HG02642 (cell line): Measurements from ENCODE around the gene ROBO3.

Experiments
- ATAC-seq: cut with Tn5 transposase; IDR thresholded peaks from one replicate; pipeline ENCODE4 v1.9.1; 2021; ENCODE audit warnings: mild to moderate bottlenecking; ENCODE audit not compliant: unreplicated experiment, poor library complexity

ROBO3 gene

GRCh38 chr11:124865181-124865901 lies at the start of gene ROBO3:
TSS of gene ROBO3 (plus strand) at chr11:124865432. CDS start at chr11:124865578, 146 bp downstream.
- ATAC-seq, result no peak

GRCh38 chr11:124817036-124817435 lies 48.2 kb upstream of the ROBO3 start:
- ATAC-seq, result no peak

DNA sequence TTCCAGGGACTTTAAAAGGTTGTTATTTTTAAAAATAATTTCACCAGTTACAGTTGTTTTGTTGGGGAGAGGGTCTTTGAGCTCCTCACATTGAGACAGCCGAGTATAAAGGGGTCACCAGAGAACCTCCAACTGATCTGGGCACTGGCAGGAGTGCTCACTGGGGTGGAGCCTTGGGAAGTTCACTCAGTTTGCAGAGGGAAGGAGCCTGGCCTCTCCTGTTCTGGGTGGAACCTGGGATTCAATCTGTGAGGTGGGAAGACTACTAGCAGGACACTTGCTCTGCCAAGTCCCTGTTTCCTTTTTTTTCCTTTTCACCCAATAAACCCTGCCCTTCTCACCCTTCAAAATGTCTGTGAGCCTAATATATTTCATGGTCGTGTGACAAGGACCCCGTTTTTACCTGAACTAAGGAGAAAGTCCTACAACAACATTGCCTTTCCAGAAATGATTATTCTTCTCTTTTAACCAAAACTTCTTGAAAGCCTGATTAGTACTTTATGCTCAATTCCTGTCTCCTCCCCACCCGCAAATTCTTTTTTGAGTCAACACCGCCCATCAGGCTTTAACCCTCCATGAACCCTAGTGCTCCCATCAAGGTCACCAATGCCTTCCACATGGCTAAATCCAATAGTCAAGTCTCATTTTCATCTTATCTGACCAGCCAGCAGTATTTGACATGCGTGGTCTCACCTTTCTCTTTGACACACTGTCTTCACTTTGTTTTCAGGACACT lies 43.1 kb upstream of the ROBO3 start:
- ATAC-seq, result no peak

GRCh38 chr11:124823512-124824376 lies 41.5 kb upstream of the ROBO3 start:
- ATAC-seq, result no peak

DNA sequence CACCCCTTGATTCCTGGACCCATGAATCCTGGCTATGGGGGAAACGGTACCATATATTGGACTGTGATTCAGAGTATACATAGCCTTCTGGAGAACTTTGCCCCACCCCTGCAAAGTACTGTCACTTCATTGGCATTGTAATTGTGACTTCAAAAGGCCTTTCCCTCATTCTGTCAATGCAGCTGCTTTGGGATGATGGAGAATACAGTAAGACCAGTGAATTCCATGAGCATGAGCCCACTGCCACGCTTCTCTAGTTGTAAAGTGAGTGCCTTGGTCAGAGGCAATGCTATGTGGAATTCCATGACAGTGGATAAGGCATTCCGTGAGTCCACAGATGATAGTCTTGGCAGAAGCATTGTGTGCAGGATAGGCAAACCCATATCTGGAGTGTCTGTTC lies 39.4 kb upstream of the ROBO3 start:
- no peak for ATAC-seq

GRCh38 chr11:124829986-124830385 lies 35.2 kb upstream of the ROBO3 start:
- ATAC-seq, result no peak

GRCh38 chr11:124830749-124831148 lies 34.5 kb upstream of the ROBO3 start:
- no peak for ATAC-seq

GRCh38 chr11:124831897-124832296 lies 33.3 kb upstream of the ROBO3 start:
- ATAC-seq, result no peak

DNA sequence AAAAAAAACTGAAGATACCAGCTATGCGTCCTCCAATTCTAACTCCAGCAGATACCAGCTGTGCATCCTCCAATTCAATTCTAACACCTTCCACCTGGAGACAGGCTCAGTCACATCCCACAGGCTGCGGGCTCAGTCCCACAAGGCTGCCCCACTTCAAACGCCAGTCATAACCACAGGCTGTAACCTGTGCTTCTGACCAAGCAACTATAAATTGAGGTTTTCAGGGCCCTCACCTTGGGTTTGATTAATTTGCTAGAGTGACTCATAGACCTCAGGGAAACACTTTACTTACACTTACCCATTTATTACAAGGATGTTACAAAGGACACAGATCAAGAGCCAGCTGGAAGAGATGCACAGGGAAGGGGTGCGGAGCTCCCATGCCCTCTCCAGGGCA lies 32.7 kb upstream of the ROBO3 start:
- ATAC-seq, result no peak

DNA sequence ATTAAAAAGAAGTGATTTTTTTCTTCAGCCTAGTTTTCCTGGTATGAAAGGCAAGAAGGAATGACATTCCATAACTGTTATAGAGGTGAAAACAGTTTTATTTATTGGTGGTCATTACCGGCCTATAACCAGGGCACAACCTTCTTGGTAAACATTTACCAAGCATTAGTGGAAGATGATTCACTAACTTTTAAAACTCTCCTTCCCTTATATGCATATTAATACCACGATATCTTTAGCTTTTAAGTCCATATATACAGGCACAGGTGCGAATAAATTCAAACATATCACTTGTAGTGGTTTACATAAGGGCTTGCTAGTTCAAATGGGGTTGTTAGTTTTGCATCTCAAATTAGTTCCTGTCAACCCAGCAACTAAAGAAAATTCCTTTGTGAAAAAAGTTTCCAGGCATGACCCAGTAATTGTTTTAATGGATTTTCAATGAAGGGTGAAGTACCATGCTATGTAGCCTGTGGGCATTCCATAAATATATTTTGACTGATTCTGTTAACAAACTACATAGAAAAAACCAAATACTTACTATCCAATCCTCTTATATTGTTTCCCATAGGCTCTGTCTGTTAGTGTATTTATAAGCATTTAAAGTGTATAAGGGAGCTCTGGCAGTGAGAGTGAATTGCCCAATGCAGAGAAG lies 30.6 kb upstream of the ROBO3 start:
- no peak for ATAC-seq

DNA sequence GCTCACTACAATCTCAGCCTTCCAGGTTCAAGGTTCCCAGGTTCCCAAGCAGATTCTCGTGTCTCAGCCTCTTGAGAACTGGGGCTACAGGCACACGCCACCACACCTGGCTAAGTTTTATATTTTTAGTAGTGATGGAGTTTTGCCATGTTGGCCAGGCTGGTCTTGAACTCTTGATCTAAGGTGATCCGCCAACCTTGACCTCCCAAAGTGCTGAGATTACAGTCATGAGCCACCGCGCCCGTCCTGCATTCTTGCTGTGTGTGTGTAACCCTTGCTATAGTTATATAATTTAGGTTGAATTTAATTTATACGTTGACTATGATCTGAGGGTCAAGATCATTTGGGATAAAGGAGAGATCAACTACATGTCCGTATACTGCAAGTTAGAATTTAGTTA lies 29.3 kb upstream of the ROBO3 start:
- no peak for ATAC-seq

DNA sequence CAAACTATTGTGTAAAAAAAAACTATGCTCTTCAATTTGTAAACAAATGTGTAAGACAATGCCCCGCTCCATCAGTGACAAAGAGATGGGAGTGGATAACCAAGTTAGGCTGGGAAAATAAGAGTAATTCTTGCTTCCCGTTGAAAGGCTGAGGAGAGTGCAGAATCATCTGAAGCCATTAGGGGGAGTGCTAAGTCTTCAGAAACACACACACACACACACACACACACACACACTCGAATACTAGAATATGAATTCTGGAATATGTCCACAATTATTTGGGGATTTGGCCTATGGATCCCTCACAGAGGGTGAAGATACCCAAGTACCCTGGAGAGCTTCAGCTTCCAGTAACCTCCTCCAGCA lies 27.8 kb upstream of the ROBO3 start:
- ATAC-seq, result no peak

DNA sequence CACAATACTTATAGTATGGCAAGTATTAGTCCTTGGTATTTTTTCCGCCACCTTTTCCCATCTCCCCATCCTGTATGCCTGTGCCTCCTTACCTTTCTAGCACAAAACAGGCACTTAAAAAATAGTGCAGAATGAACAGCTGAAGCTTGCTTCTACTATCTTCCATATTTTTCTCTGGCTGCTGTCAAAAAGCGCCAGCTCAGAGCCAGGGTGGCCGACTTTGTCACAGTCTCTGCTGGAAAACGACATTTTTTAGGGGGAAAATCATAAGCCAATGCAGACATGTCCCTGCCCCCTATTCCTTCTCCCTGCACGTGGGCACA lies 26.5 kb upstream of the ROBO3 start:
- ATAC-seq, result no peak

DNA sequence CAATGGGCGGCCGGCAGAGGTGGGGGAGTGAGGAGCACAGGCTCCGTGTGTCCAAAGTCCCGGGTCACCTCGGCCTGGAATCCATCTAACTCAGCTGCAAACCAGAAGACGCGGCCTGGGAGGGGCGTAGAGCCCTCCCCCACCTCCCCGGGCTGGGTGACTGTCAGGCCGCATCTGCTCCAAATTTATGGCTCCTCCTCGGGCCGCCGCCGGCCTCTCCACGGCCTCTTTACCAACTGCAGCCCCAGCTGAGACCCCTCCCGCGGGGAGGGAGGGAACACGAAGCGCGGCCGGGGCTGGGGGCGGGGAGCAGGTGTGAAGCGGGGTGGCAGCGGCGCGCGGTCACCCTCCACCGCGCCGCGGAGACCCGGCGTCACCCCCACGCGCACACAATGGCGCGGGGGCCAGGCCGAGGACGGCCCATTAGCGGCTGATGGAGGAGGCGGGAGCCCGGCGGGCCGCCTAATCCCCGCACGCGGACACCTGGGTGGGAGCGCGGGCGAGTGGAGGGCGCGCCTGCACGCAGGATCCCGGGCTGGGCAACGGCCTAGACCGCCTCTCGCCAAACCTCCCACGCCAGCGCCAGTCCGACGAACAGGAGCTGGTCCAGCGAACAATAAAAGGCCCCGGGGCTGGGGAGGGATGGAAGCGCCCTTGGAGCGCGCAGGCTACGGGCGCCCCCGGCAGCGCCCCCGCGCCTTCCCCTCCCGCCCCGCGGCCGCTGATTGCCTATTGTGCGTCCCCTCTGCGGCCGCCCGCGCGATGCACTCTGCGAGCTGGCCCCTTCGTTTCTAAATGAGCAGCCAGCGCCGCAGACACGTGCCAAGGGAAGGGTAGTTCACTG lies 25.9 kb upstream of the ROBO3 start:
- no peak for ATAC-seq

DNA sequence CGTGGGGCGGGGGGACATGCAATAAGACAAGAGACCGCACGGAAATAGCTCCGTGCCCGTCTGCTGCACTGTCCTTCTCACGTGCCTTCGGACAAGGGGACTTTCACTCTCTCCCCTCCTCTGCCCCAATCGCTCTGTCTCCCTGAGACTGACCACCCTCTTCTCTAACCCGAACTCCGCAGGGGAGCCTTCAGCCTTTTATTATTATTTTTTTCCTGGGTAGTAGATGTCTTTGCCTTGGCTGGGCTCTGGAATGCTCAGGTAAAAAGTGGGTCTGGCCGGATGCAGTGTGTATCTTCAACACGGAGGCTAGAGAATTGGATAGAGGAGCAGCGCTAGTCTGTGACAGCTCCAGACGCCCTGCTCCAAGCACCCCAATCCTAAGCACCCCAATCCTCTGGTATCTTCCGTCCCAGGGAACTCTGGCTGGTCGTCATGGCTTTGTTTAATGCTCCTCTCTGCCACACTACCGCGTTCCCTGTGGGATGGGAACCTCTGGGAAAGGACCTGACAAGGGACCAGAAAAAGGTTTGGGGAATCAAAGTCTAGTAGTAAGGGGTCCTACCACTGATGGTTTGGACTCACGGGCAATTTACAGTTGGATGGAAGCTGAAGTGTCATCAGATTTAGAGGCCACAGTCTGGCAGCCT lies 25.1 kb upstream of the ROBO3 start:
- no peak for ATAC-seq

GRCh38 chr11:124840666-124841065 lies 24.6 kb upstream of the ROBO3 start:
- ATAC-seq, result no peak

DNA sequence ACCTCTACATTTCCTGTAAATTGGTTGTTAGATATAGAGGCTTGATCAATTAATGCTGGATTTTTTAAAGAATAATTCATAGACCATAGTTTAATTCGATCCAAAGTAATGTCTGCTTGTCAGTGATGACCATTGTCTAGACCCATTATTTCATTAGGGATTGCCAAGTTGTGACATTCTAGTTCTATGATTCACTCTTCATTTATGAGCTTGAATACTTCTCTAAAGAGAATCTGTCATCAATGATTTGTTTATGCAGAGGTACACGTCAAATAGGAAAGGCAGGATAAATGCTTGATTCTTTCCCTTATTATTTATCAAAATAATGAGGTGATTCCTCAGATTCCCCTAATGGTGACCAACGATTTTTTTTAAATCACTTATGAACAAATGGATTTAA lies 24.0 kb upstream of the ROBO3 start:
- no peak for ATAC-seq

DNA sequence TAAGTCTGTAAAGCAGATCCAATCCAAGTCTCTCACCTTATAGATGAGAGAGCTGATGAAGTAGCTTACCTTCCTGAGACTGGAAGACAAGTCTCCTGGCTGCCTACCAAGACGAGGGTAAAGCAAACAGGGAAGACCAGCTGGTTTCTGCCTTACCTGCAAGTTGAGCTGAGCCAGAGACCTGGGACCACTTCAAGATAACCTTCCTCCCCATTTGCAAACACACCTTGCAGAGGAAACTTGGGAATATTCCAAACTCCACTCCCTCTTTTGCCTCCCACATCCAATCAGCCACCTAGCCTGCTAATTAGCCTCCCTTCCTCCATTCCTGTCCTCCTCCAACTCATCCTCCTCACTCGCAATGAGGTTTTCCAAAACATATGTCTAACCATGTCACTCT lies 23.4 kb upstream of the ROBO3 start:
- ATAC-seq, result no peak

- no peak for ATAC-seq
Measured at GRCh38 chr11:124842305-124842704, 22.9 kb upstream of the ROBO3 start.

- no peak for ATAC-seq
Measured at GRCh38 chr11:124843616-124843910, 21.7 kb upstream of the ROBO3 start.
